ENCODE results near the gene WDR36. TPM values are rescaled to one million over a fixed set of nuclear protein-coding genes. Genes with fewer than 3 reads are reported as not detected.

Gene WDR36
- total RNA-seq, 1 experiment from 2014 or later, result 53.6 TPM

- POLR2A ChIA-PET, result no interaction called here
- no peak overlapping the region for H3K27ac ChIP-seq (ENCODE audit: low read depth, low read length)
- no peak overlapping the region for H2AFZ ChIP-seq (ENCODE audit: low read depth, low read length, poor library complexity, severe bottlenecking)
- H3K79me2 ChIP-seq (ENCODE audit: insufficient read depth, low read length), result no peaks in the 10 kb centered on the region
- CTCF ChIA-PET, result interaction anchor here (3.2 kb wide), 1 partner anchor 118 kb away, joined by 23 read pairs; no protein-coding TSS in a partner anchor
- no peak overlapping the region for H3K4me3 ChIP-seq (replicated peaks in 1 of 2; ENCODE audit: low read depth in 1 of 2, low read length in 2 of 2)
- H3K4me1 ChIP-seq (ENCODE audit: control insufficient read depth in 1 of 2, insufficient read depth in 2 of 2, low read length in 2 of 2), result no peaks in the 10 kb centered on the region
- no peak overlapping the region for H3K9ac ChIP-seq (ENCODE audit: low read length)
- DNase-seq (ENCODE audit: low read depth, low spot score) (no peak), ATAC-seq (no peak)
- BruUV-seq (replicated peaks), result no TSS peak
- TF ChIP-seq EZH2 (IDR thresholded peaks at IDR 0.05) (no peak), RAD21 (IDR thresholded peaks at IDR 0.05; ENCODE audit: low read depth) (0 out of 2 replicates have a peak, but pooled peaks have one; percentile 13)
- intact Hi-C loops (cut with micrococcal nuclease), result loop anchor here (5.0 to 10.0 kb wide), 2 partner anchors 317 to 395 kb away; no protein-coding TSS in a partner anchor
- no peaks in the 10 kb centered on the region for H3K36me3 ChIP-seq (ENCODE audit: control insufficient read depth in 1 of 2, insufficient read depth in 2 of 2, low read length in 2 of 2)
- H3K9me2 ChIP-seq (ENCODE audit: insufficient read depth), result no peaks in the 10 kb centered on the region
- H4K20me1 ChIP-seq (ENCODE audit: insufficient read depth), result no peaks in the 10 kb centered on the region
- H3K27me3 ChIP-seq (ENCODE audit: insufficient read depth, low read length), result no peaks in the 10 kb centered on the region
- no peak overlapping the region for H3K4me2 ChIP-seq (ENCODE audit: low read length)
- RAD21 ChIA-PET (ENCODE audit: low non-redundant PET in 1 of 2, low total read pairs in 2 of 2, uncharacterized antibody in 2 of 2, unreplicated experiment in 2 of 2), result no interaction called here
- no peaks in the 10 kb centered on the region for H3K9me3 ChIP-seq (ENCODE audit: control insufficient read depth in 1 of 2, insufficient read depth in 1 of 2, low read depth in 1 of 2, low read length in 2 of 2)
Observed at GRCh38 chr5:111159845-111160244, 67.7 kb downstream of the WDR36 start.

GRCh38 chr5:111163000-111163399 is 70.9 kb downstream of the WDR36 start:
- Histone ChIP-seq H3K4me2 (ENCODE audit: low read length) (no peak overlapping the region), H3K4me1 (ENCODE audit: control insufficient read depth in 1 of 2, insufficient read depth in 2 of 2, low read length in 2 of 2) (no peaks in the 10 kb centered on the region), H3K9me2 (ENCODE audit: insufficient read depth) (no peaks in the 10 kb centered on the region), H3K9ac (ENCODE audit: low read length) (no peak overlapping the region), H3K27ac (ENCODE audit: low read depth, low read length) (no peak overlapping the region), H3K79me2 (ENCODE audit: insufficient read depth, low read length) (no peaks in the 10 kb centered on the region), H3K27me3 (ENCODE audit: insufficient read depth, low read length) (no peaks in the 10 kb centered on the region), H3K9me3 (ENCODE audit: control insufficient read depth in 1 of 2, insufficient read depth in 1 of 2, low read depth in 1 of 2, low read length in 2 of 2) (no peaks in the 10 kb centered on the region), H3K4me3 (replicated peaks in 1 of 2; ENCODE audit: low read depth in 1 of 2, low read length in 2 of 2) (no peak overlapping the region), H3K36me3 (ENCODE audit: control insufficient read depth in 1 of 2, insufficient read depth in 2 of 2, low read length in 2 of 2) (no peaks in the 10 kb centered on the region), H4K20me1 (ENCODE audit: insufficient read depth) (no peaks in the 10 kb centered on the region), H2AFZ (ENCODE audit: low read depth, low read length, poor library complexity, severe bottlenecking) (no peak overlapping the region)
- ATAC-seq (no peak), DNase-seq (ENCODE audit: low read depth, low spot score) (no peak)
- BruUV-seq (replicated peaks), result no TSS peak
- intact Hi-C loops (cut with micrococcal nuclease), result no loop called here
- RAD21 ChIA-PET (ENCODE audit: low non-redundant PET in 1 of 2, low total read pairs in 2 of 2, uncharacterized antibody in 2 of 2, unreplicated experiment in 2 of 2), result no interaction called here
- POLR2A ChIA-PET, result no interaction called here
- CTCF ChIA-PET, result no interaction called here
- TF ChIP-seq ZBTB33 (IDR thresholded peaks at IDR 0.05; ENCODE audit: extremely low read depth, insufficient replicate concordance, low read length) (no peak), ATF3 (IDR thresholded peaks at IDR 0.05) (no peak), REST (IDR thresholded peaks at IDR 0.05; ENCODE audit: low read depth) (no peak), ZFX (IDR thresholded peaks at IDR 0.05) (no peak), EZH2phosphoT487 (IDR thresholded peaks at IDR 0.05; ENCODE audit: borderline replicate concordance) (no peak), JUND (IDR thresholded peaks at IDR 0.05) (no peak), SP1 (IDR thresholded peaks at IDR 0.05; ENCODE audit: low read depth) (no peak), CTCF (IDR thresholded peaks at IDR 0.05 in 2 of 3, conservative IDR thresholded peaks at IDR 0.05 in 1 of 3; ENCODE audit: borderline replicate concordance in 1 of 3, insufficient read depth in 1 of 3, low read depth in 2 of 3, low read length in 2 of 3) (no peak), SIN3A (IDR thresholded peaks at IDR 0.05; ENCODE audit: low read depth) (no peak), EGR1 (IDR thresholded peaks at IDR 0.05; ENCODE audit: low read depth) (no peak), POLR2AphosphoS5 (IDR thresholded peaks at IDR 0.05; ENCODE audit: low read depth, low read length) (no peak), ELF1 (IDR thresholded peaks at IDR 0.05; ENCODE audit: borderline replicate concordance, low read depth) (no peak)
